Testis (tissue), 3 donors: ENCODE results near the gene CCSER1. TPM values are rescaled to one million over a fixed set of nuclear protein-coding genes. Genes with fewer than 3 reads are reported as not detected.
A peak's percentile ranks its signal among the peaks of the same experiment; 100 is the strongest.

ENCODE experiments used
- DNase-seq: peaks from one replicate; pipeline ENCODE4 v3.0.0-alpha.2; 2019
- H3K27ac ChIP-seq, 2 donors: fragments of 200-600 bp; sonication (generic); one replicate each; pipeline ENCODE4 v1.5.1; 2019
- H3K27me3 ChIP-seq: fragments of 200-600 bp; sonication (generic); one replicate; pipeline ENCODE4 v1.5.1; 2019
- H3K36me3 ChIP-seq: fragments of 200-600 bp; sonication (generic); one replicate; pipeline ENCODE4 v1.5.1; 2017; ENCODE audit warnings: low read depth; ENCODE audit errors: missing control alignments
- H3K4me1 ChIP-seq: fragments of 200-600 bp; sonication (generic); one replicate; pipeline ENCODE4 v1.5.1; 2019
- H3K4me3 ChIP-seq, 2 donors: fragments of 200-600 bp; sonication (generic); one replicate each; pipeline ENCODE4 v1.5.1; 2017 to 2019
- H3K9me3 ChIP-seq: fragments of 200-600 bp; sonication (generic); one replicate; pipeline ENCODE4 v1.5.1; 2017
- POLR2A ChIP-seq: fragments of 450-650 bp; IDR thresholded peaks from one replicate; pipeline ENCODE4 v1.6.1; 2017; ENCODE audit warnings: antibody characterized with exemption, mild to moderate bottlenecking, moderate library complexity
- WGBS, 2 donors: methylation state at CpG; one replicate each; pipeline ENCODE4 v1.1.5; 2018; 5-methylcytosine and 5-hydroxymethylcytosine counted together
- intact Hi-C: fragments of 100-400 bp; cut with DNase I; formaldehyde crosslinking; loops from one replicate; pipeline ENCODE4 v1.15.1; 2023; ENCODE audit warnings: low total_unique reads
- polyA plus RNA-seq: library from polyadenylated mRNA; stranded (reverse); fragments of 350-450 nt; fragmentation: Illumina TruSeq; extraction: RNeasy Lipid Tissue Mini Kit (QIAGEN cat#74804); gene quantifications from one replicate; pipeline ENCODE4 v1.2.3, GENCODE V29; 2014; ENCODE audit warnings: low read depth, low replicate concordance; ENCODE audit not compliant: insufficient read depth
- total RNA-seq, 2 donors: library from RNA; depleted of rRNA; stranded (reverse); fragments of >200 nt; gene quantifications; one replicate each; pipeline ENCODE4 v1.2.3, GENCODE V29; 2016
- TF ChIP-seq, protein P1 (sequence below), 3 experiments: fragments of 450-650 bp in 2 of 3; fragments of 200-600 bp in 1 of 3; sonication (generic) in 1 of 3; IDR thresholded peaks; one replicate each; pipeline ENCODE4 v1.5.1; 2016 to 2019; ENCODE audit warnings: antibody characterized with exemption in 3 of 3, mild to moderate bottlenecking in 2 of 3, moderate library complexity in 1 of 3

CCSER1 gene
- total and polyA plus RNA-seq, 3 donors from 2014 or later: 20.2 to 105 (median 82.8) TPM

DNA sequence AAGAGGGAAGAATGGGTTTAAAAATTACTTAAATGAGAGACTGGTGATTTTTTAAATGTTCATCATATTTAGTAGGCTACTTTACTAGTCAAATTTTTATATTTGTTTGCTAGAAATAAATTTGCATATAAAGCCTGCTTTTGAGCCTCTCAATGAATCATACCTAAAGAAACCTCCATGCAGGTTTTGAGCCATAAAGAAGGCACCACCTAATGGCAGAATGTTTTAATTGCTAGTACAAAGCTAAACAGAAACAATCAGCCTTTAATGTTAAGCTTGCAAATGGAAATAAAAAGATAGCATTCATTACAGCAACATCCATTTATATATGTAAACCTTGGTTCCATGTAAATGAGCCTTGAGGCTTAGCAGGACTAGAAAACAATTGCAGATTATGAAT is 989.7 kb downstream of the CCSER1 start:
- H3K9me3 ChIP-seq: no peaks in the 10 kb centered on the region
- H3K27me3 ChIP-seq: no peaks in the 10 kb centered on the region
- no peak overlapping the region for H3K4me3 ChIP-seq
- DNase-seq: no peak
- no peak overlapping the region for H3K27ac ChIP-seq
- TF ChIP-seq POLR2A: no peak
- TF ChIP-seq, protein P1, sequence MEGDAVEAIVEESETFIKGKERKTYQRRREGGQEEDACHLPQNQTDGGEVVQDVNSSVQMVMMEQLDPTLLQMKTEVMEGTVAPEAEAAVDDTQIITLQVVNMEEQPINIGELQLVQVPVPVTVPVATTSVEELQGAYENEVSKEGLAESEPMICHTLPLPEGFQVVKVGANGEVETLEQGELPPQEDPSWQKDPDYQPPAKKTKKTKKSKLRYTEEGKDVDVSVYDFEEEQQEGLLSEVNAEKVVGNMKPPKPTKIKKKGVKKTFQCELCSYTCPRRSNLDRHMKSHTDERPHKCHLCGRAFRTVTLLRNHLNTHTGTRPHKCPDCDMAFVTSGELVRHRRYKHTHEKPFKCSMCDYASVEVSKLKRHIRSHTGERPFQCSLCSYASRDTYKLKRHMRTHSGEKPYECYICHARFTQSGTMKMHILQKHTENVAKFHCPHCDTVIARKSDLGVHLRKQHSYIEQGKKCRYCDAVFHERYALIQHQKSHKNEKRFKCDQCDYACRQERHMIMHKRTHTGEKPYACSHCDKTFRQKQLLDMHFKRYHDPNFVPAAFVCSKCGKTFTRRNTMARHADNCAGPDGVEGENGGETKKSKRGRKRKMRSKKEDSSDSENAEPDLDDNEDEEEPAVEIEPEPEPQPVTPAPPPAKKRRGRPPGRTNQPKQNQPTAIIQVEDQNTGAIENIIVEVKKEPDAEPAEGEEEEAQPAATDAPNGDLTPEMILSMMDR (IDR thresholded peaks at IDR 0.05): peak in 1 of 3 experiments; percentile 9
- no peaks in the 10 kb centered on the region for H3K36me3 ChIP-seq
- intact Hi-C loops: no loop called here
- H3K4me1 ChIP-seq: no peaks in the 10 kb centered on the region

DNA sequence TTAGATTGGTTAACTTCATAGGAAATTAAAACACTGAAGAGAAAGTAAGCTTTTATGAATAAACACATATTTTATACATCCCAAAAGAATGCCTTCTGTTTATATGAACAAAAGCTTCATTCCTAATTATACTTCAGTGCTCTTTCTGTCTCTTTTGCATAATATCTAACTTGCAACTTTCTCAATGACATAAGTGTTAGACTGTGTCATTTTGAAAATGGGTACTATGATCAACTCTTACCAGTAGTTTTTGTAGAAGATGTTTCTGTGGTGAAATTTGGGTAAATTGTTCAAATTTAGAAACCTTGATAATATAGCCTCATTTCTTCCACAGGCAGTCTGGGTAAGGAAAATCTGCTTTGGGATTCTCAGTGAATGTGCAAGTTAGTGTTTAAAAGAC is 991.4 kb downstream of the CCSER1 start:
- Histone ChIP-seq H3K27ac (no peak overlapping the region), H3K27me3 (no peaks in the 10 kb centered on the region), H3K4me3 (no peak overlapping the region), H3K4me1 (no peaks in the 10 kb centered on the region), H3K9me3 (no peaks in the 10 kb centered on the region), H3K36me3 (no peaks in the 10 kb centered on the region)
- intact Hi-C loops: no loop called here
- TF ChIP-seq, protein P1 (IDR thresholded peaks at IDR 0.05): no peak
- no peak for TF ChIP-seq POLR2A
- DNase-seq: no peak

DNA sequence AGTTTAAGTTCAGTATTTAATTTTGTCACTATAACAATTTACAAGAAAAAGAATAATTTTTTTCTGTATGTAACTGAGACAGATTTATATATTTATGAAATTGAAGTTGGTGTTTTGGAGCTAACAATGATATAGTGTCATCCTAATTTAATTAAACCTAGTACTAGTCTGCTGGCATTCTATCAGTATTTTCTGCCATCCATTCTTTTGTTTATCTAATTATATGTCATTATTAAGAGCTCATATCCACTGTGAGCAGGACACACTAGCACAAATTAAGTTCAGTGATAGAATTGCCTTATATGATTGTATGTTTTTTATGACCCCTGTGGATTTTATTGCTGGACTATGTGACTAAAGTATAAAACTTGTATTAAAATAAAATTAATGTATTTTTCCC is 996.5 kb downstream of the CCSER1 start:
- intact Hi-C loops: no loop called here
- Histone ChIP-seq H3K9me3 (no peaks in the 10 kb centered on the region), H3K36me3 (no peaks in the 10 kb centered on the region), H3K4me3 (no peak overlapping the region), H3K4me1 (no peaks in the 10 kb centered on the region), H3K27me3 (no peaks in the 10 kb centered on the region), H3K27ac (no peak overlapping the region)
- no peak for DNase-seq
- no peak for TF ChIP-seq POLR2A
- TF ChIP-seq, protein P1 (IDR thresholded peaks at IDR 0.05): no peak

DNA sequence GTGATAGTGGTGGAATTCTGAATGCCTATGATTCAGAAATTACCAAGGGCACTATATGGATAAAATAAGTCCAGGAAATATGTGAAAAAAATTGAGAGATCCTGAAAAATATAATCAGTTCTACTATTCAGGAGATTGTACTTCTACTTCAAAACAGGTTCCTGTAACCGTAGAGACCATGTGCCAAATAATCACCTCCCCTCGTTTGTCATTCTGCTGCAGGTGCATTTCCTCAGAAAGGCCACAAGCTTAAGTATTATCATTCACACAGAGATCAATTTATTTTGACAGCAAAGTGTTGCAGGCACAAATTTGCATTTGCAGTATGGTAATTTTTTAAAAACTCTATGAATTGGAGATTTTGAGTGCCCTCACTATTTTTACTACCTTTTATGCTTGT is 1000.0 kb downstream of the CCSER1 start:
- no peaks in the 10 kb centered on the region for H3K4me1 ChIP-seq
- H3K27ac ChIP-seq: no peak overlapping the region
- no peaks in the 10 kb centered on the region for H3K9me3 ChIP-seq
- H3K27me3 ChIP-seq: no peaks in the 10 kb centered on the region
- 60 to 75% methylated on average over 2 of the region's 2 CpGs for WGBS, 2 donors
- TF ChIP-seq, protein P1 (IDR thresholded peaks at IDR 0.05): no peak
- no peak for TF ChIP-seq POLR2A
- intact Hi-C loops: no loop called here
- no peak for DNase-seq
- H3K36me3 ChIP-seq: no peaks in the 10 kb centered on the region
- H3K4me3 ChIP-seq: no peak overlapping the region

DNA sequence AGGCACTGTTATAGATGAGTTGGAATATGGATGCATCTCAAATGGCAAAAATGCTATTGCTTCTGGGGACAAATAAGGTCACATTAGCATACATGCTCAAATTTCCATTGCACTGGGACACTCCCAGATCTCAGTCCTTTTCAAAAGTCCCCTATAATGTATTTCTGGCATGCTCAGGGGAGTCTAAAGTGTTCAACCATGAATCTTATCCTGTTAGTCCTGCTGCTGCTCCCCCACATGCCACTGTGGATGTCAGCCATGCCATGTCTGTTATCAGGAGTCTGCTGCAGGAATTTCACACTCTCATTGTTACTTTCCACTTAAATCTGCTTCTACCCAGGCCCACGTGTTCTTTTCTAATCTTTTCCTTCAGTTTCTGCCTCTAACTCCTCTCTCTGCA is 1000.6 kb downstream of the CCSER1 start:
- DNase-seq: peak; percentile 76
- Histone ChIP-seq H3K9me3 (no peaks in the 10 kb centered on the region), H3K4me1 (no peaks in the 10 kb centered on the region), H3K36me3 (no peaks in the 10 kb centered on the region), H3K4me3 (no peak overlapping the region), H3K27ac (no peak overlapping the region), H3K27me3 (no peaks in the 10 kb centered on the region)
- 10 to 11% methylated on average over 1 of the region's 1 CpG for WGBS, 2 donors
- TF ChIP-seq, protein P1 (IDR thresholded peaks at IDR 0.05): no peak
- no peak for TF ChIP-seq POLR2A
- intact Hi-C loops: no loop called here
